HG03521 (cell line): ENCODE data around the gene ADAMTS15.

Experiments
- ATAC-seq: cut with Tn5 transposase; IDR thresholded peaks from one replicate; pipeline ENCODE4 v1.9.1; 2021; ENCODE audit warnings: mild to moderate bottlenecking, moderate library complexity; ENCODE audit not compliant: unreplicated experiment

Gene ADAMTS15

DNA sequence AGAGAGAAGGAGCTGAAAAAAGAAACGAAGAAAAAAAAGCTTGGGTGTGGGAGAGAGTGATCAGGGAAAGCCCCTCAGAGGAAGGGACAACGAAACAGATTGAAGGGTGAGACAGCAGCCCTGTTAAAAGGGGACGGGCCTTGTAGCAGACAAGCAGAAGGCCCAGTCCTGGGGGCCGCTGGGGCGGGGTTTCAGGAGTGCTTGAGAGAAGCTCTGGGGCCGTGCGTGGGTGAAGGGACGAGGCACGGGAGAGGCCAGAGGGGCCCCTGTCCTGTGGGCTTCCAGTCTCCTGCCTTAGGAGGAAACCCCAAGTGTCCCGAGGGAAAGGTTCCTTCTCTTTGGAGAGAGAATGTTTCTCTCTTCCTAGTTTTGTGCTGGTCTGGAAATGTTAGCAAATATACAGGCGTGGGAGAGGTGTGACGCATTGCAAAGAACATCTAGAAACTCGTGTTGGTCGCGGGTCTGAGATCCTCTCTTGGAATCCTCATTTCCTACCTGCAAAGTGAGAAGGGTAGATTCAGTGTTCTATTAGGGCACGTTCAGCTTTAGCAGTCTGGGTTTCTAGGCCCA lies 28.6 kb downstream of the ADAMTS15 start:
- no peak for ATAC-seq

DNA sequence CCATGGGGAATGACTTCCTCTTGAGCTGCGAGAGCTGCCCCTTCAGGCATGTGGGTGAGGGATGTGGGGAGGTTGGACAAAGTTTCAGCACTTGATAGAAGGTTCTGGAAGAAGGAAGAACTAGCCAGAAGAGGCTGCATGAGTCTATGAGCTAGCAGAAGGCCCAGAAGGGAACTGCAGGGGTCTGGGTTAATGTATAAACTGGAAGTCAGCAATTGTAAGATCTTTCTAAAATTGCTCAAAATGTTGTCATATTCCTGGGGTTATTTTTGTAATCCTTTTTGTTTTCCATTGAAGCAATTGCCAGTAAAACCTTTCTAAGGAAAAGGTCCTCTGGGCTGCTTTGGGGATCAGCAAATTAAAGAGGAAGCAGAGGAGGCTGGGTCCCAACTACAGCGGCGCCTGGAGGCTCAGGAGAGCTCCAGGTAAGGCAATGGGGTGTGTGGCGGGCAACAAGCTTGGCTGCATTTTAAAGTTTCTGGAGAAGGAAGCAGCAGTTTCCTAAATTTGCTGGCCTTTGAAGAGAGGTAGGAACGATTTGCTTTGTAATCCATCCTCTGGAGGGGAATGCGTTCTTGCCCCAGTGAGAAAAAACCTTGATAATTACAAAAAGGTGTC lies 29.2 kb downstream of the ADAMTS15 start:
- ATAC-seq, result no peak

DNA sequence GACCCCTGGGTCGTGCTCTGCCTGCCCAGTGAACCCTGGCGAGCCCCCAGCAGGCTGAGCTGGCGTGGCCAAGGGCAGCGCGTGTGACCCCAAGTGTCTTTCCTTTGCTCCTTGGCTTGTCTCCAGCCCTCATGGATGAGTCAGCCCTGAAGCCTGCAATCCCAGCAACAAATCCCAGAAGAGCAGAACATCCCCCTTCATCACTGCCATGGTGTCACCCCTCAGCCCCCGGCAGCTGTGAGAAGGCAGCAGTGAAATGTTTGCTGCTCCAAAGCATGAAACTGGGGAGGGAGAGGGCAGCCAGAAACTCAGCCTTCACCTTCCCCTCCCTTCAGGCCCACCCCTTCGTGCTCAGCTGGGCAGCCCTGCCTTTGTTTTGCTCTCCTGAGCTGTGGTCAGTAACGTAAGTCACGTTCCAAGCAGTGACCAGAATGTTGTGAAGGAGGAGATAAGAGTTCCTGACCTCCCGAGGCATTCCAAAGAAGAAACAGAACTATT lies 29.8 kb downstream of the ADAMTS15 start:
- no peak for ATAC-seq

DNA sequence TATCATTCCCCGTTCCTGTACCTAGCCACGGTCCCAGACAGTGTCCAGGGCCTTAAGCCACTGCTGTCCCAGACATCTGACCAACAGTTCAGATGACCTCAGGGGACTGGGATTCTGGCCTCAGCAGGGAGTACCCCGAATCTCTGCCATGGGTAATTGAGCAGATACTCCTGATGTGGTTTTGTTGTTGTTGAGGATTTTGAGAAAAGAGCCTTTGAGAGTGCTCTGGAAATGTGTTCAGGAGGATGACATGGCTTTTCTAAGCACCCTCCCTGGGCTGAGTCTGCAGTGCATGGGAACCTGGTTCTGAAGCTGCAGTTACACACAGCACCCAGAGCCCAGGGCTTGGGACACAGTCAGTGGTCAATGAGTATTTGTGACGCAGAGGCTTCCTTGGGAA lies 30.4 kb downstream of the ADAMTS15 start:
- ATAC-seq, result no peak

DNA sequence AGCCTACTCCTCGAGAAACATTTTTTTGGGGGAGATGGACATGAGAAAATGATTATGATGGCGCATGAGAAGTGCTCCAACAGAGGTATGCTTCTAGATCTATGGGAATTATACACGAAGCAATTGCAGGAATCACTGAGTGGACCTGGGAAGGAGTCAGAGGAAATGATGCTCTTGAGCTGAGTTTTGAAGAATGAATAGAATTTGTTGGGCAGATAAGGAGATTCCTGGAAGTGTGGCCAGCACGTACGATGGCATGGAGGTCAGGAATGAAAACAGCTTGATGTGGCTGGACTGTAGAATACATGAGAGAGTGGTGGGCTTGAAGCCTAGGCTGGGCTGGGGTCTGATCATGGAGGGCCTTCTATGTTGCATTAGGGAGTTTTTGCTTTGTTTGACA lies 31.7 kb downstream of the ADAMTS15 start:
- no peak for ATAC-seq

DNA sequence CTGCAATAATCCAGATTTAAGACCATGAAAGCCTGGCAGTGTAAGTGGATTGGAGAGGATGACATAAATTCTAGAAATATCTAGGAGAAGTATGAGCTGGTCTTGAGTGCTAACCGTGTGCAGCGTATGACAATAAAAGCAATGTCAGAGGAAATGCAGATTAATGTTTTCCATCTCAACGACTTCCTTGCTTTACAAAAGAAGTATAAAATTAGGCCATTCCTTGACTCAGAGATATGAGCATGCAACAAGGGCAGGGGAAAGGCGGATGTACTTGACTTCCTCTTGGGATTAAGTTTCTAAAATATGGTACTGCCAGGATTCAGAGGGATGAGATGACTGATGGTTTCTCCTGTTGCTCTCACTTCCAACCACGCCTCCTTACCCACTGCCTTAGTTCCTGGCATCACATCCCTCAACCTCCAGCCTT lies 32.3 kb downstream of the ADAMTS15 start:
- ATAC-seq, result no peak

DNA sequence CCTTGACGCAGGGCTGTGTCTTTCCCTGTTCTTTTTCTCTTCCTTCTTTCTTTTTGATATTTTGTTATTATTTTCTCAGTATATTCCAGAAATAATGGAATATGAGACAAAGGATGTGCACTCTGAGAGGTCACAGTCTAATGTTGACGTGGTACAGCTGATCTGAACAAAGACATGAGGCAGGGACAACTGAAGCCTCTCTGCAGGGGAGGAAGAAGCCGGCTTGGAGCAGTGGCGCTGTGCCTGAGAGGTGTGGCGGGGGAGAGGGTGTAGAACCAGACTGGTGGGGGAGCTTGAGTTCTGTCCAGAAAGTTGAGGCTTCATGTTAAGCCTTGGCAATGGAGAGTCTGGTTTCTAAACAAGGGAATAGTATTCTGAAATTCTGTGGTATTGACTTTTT lies 34.7 kb downstream of the ADAMTS15 start:
- ATAC-seq, result no peak

DNA sequence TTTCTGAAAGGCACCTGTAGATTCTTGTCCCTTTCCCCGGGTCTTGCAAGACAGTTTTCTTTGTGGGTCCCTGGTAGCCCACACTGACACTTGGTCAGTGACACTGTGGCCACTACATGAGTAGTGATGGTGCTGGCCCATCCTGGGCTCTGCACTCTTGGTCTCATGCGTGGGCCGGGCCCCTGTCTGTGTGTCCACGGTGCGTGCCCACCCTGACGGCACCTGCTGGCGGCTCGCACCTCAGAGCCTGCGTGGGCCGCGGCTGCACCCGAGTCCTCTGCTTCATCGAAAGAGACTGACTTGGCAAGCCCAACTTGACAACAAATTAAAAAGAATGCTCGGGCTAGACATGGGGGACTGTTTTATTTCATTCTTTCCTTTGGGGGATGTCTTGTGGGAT lies 37.5 kb downstream of the ADAMTS15 start:
- ATAC-seq, result no peak

DNA sequence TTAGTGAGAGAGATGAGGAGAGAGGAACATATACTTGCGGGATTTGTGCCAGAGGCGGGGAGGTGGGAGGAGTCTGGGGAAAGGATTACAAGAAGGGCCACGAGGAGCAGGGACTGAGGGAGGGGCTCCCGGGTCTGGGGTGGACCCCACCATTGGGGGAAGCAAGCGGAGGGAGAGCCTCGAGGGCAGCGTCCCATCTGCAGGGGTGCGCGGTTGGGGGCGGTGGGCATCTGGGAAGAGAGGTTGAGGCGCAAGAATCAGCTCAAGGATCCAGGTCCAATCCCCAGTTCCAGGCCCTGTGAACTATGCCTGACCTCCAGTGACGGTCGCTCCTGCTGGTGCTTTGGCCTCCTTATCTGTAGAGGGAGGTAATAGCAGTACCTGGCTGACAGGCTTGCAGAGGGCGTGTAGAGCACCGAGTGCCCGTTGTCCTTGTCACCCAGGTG lies 38.0 kb downstream of the ADAMTS15 start:
- ATAC-seq, result no peak

DNA sequence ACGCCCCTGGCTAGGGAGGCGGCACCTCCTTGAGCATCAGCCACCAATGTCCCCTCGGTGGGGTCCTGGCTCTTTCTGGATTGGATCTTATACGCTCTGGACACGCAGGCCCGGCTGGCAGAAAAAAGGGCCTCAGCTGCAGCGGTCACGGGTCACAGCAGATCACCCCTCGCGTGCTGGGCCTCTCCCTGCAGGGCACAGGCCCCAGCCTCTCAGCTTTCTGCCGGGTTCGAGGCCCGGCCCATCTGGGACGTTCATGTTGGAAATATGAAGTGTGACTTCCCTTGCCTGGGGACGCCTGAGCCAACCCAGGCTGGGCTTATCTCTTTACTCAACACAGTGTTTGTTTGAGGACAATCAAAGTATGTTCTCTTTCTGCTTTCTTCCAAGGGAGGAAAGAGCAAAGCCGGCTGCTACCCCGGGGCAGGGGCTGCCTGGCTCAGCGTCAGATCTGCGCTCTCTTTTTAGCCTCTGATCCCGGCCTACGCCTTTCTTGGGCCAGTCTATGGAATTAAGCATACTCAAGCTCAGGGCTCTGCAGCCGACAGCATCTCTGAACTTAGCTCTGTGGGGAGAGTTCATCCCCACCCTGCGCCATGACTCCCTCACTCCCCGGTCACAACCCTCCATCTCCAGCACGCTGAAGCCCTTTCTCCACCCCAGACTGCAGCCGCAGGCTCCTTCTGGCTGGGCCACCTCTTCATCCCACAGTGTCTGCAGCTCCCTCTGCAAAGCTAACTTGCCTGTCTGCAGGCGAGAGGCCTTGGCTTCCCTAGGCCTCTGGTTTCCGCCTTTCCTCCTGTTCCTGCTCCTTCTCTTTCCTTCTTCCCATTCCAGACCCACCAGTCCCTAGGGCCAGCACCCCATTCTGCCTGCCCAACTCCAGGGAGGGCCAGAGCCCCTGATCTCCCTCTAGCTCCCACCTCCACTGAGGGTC lies 38.8 kb downstream of the ADAMTS15 start:
- ATAC-seq, result no peak

DNA sequence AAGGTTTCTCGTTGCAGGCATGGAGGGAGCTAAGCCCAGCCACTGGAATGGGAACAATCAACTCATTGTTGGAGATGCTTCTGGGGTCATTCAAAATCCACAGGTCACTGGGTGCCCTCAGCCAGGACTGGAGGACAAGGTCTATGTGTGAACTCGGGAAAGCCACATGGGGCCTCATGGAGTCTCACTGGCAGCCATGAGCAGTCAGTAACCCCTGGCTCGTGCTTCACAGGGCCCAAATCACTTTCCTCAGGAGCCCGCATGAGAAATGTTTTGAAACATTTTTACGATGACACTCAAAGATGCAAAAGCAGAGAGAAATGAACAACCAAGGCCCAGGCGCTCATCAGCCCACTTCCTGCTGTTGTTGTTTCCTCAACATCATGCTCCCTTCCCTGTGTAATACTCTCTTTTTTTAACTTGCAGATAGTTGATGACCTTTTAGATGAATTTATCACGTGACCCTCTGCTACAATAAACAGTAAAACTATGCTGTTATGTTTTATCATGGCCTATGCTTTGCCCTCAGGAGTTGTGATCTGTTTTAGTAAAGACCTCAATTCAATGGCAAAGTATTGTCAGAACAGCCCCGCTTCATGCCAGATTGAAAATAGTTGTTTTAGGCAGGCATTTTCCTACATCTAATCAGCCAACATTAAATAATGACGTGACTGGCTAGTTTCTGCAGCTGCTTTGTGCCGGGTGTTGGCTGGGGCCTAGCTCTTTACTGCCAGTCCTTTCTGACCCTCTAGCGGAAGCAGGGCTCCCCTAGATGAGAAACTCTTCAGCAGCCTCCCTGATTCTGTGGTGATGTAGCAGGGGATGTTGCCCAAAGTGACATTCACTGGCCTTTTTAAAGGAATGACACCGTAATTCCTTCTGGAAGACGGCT lies 39.7 kb downstream of the ADAMTS15 start:
- ATAC-seq, result no peak

DNA sequence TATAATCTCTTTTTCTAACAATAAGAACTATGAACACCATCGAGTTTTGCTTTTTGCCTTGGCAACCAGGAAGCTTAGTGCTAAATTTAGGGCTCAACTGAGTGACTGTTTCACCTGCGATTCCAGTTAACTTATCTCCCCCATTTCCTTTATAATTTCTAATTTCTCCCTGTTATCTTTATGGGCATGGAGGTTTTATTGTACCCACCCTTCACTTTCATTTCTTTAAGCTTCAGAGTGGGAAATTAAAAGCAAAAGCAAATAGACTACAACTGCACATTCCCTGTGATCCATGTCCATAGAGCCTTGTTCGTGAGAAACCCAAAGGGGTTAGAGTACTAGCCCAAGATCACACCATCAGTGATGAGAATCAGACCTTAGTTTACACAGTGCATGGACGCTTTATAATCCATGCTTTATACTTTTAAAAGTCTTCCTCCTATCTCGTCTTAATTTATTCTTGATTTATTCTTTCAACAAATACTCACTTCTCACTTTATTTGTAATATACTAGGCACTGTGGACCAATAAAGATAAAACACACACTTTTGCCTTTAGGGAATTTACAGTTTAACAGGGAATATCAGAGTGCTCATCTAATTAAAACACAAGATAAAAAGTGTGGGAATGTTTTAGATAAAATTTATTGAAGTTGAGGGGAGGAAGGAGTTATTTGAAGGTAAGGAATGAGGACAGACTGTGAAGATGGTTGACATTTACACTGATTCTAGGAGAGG lies 40.6 kb downstream of the ADAMTS15 start:
- no peak for ATAC-seq

DNA sequence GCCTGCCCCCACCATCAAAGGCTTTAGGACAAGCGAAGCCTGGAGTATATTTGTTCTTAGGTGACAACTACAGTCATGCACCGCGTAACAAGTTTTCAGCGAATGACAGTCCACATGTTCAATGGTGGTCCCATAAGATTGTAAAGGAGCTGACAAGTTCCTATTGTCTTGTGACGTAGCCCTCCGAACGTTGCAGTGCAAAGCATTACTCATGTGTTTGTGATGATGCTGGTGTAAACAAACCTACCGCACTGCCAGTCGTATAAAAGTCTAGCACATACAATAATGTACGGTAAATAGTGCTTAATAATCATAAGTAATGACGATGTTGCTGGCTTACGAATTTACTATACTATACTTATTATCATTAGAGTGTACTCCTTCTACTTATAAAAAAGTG lies 41.3 kb downstream of the ADAMTS15 start:
- ATAC-seq, result no peak

DNA sequence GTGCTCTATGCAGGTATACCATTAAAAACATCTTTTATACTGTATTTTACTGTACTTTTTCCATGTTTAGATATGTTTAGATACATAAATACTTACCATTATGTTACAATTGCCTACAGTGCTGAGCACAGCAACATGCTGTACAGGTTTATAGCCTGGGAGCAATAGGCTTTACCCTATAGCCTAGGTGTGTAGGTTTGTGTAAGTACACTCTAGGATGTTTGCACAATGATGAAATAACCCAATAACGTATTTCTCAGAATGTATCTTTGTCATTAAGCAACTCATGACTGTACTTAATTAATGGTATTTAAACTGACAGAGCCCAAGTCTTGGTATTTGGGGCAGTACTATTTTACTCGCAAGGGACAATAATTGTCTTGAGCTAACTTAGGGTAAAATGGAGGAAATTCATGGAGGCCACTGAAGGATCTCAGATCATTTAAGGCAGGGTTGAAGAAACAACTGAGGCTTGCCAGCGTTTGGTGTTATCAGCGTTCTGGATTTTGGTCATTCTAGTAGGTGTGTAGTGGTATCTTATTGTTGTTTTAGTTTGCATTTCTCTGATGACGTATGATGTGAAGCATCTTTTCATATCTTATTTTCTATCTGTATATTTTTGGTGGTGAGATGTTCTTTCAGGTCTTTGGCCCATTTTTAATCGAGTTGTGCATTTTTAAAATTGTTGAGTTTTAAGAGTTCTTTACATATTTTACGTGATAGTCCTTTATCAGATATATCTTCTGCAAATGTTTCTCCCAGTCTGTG lies 42.4 kb downstream of the ADAMTS15 start:
- no peak for ATAC-seq

DNA sequence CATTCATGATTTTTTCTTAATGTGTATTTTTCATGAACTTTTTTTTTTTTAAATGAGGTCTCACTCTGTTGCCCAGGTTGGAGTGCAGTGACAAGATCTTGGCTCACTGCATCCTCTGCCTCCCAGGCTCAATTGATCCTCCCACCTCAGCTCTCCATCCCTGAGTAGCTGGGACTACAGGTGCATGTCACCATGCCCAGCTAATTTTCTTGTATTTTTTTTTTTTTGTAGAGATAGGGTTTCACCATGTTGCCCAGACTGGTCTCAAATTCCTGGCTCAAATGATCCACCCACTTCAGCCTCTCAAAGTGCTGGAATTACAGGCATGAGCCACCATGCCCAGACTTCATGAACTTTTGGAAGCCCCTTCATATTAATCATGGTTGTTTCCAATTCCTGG lies 49.7 kb downstream of the ADAMTS15 start:
- ATAC-seq, result no peak

DNA sequence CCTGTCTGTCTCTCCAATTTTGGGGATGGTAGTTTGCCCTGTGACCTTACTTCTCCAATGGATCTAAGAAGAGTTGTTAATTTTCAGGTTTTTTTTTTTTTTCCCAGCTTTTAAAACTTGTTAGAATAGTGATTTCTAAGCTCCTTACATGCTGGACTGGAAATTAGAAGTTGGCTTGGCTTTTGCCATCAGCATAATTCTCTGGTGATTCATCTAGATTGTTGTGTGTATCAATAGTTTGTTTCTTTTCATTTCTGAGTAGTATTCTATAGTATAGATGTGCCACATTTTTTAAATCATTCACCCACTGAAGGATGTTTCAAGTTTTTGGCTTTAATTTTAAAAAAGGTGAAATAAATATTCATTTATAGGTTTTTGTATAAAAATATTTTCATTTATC lies 51.4 kb downstream of the ADAMTS15 start:
- ATAC-seq, result no peak

DNA sequence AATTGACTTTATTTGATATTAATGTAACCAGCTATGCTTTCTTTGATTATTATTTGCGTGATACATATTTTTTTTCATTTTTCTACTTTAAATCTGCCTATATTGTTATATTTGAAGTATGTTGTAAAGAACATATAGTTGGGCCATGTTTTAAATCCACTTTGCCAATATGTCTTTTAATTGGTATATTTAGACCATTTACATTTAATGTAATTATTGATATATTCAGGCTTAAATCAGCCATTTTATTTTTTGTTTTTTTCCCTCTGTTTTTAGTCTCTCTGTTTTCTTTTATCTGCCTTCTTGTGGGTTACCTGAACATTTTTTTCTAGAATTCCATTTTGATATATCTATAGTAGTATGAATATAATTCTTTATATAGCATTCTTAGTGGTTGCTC lies 55.9 kb downstream of the ADAMTS15 start:
- ATAC-seq, result no peak

DNA sequence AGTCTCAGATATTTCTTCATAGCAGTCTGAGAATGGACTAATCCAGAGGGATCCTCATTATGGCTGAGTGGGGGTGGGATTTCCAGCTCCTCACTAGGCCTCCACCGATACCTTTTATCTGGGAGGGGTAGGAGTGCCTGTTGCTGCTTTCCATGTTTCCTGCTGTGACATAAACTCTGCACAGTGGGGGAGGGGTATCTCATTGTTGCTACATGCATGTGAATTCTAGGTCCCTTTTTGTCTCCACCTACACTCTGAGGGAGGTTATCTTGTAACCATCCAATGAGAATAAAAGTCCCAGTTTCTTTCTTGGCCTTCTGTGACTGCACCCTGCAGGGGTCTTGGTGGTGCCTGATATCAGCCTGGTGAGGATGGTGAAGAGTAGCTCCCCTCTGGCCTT lies 60.5 kb downstream of the ADAMTS15 start:
- no peak for ATAC-seq

DNA sequence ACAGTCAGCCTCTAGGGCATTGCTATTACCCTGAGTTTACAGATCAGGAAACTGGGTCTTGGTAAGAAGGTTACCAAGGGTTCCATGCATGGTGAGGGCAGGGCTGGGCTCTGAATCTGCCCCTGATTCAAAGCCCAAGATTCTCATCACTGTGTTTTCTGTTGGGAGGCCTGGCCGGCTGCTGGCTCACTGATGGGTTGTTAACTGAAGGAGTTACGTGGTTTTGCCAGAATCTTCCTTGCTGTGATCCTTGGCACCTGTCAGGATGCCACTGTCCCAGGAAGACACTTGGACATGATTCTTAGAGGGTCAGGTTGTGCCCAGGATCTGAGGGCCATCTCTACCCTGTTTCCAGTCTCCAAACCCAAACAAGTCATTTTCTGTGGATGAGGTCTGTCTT lies 61.5 kb downstream of the ADAMTS15 start:
- no peak for ATAC-seq
